HepG2 (cell line): ENCODE measurements around the gene C5AR1. TPM values are rescaled to one million over a fixed set of nuclear protein-coding genes. Genes with fewer than 3 reads are reported as not detected.

Experiments
- CEBPB ChIP-seq: IDR thresholded peaks from 2 replicates; pipeline ENCODE4 v1.6.1; 2011; ENCODE audit warnings: low read depth, low read length, improper control_type of control experiment, borderline replicate concordance
- GATA4 ChIP-seq: sonication (generic); IDR thresholded peaks from 2 replicates; pipeline ENCODE4 v1.6.1; 2016; ENCODE audit warnings: antibody characterized with exemption, low read depth, borderline replicate concordance
- GATAD1 ChIP-seq: IDR thresholded peaks from 2 replicates; pipeline ENCODE4 v1.6.1; 2016; ENCODE audit warnings: missing genetic modification reagents, missing compliant biosample characterization
- GTF2F1 ChIP-seq: fragments of 150-350 bp; IDR thresholded peaks from 2 replicates; pipeline ENCODE4 v1.6.1; 2014; ENCODE audit warnings: low read length
- HNF4G ChIP-seq, 2 experiments: sonication (generic) in 1 of 2; formaldehyde crosslinking in 1 of 2; IDR thresholded peaks; 2 replicates each; pipeline versions ENCODE4 v1.4.0 to v1.6.1; 2011 to 2020; ENCODE audit warnings: borderline replicate concordance in 2 of 2, low read depth in 2 of 2, mild to moderate bottlenecking in 2 of 2, low read length in 1 of 2, missing genetic modification reagents in 1 of 2, moderate library complexity in 1 of 2
- NCOR1 ChIP-seq: fragments of 200-600 bp; sonication (generic); IDR thresholded peaks from 2 replicates; pipeline ENCODE4 v1.7.0; 2017; ENCODE audit warnings: antibody characterized with exemption, low read length, borderline replicate concordance
- NR2C2 ChIP-seq: sonication (generic); formaldehyde crosslinking; IDR thresholded peaks from 2 replicates; pipeline ENCODE4 v1.4.0; 2020; ENCODE audit warnings: missing genetic modification reagents, mild to moderate bottlenecking, moderate library complexity, borderline replicate concordance
- SNAI1 ChIP-seq: sonication (generic); formaldehyde crosslinking; IDR thresholded peaks from 2 replicates; pipeline ENCODE4 v1.5.0; 2020; ENCODE audit warnings: mild to moderate bottlenecking, missing genetic modification reagents, borderline replicate concordance
- TBX3 ChIP-seq: fragments of 450-650 bp; IDR thresholded peaks from 2 replicates; pipeline ENCODE4 v1.6.1; 2017; ENCODE audit warnings: antibody characterized with exemption, mild to moderate bottlenecking, inconsistent platforms, borderline replicate concordance
- TMF1 ChIP-seq: sonication (generic); formaldehyde crosslinking; IDR thresholded peaks from 2 replicates; pipeline ENCODE4 v1.8.1; 2022; ENCODE audit warnings: low read depth, missing genetic modification reagents
- ZNF230 ChIP-seq: sonication (generic); formaldehyde crosslinking; IDR thresholded peaks from 2 replicates; pipeline ENCODE4 v1.4.0; 2020; ENCODE audit warnings: mild to moderate bottlenecking, missing genetic modification reagents
- ZNF557 ChIP-seq: sonication (generic); formaldehyde crosslinking; IDR thresholded peaks from 2 replicates; pipeline ENCODE4 v1.4.0; 2020; ENCODE audit warnings: missing genetic modification reagents
- ZNF598 ChIP-seq: sonication (generic); formaldehyde crosslinking; IDR thresholded peaks from 2 replicates; pipeline ENCODE4 v1.5.1; 2020; ENCODE audit warnings: mild to moderate bottlenecking, missing genetic modification reagents, borderline replicate concordance
- ZNF660 ChIP-seq: sonication (generic); formaldehyde crosslinking; IDR thresholded peaks from 2 replicates; pipeline ENCODE4 v1.5.1; 2020; ENCODE audit warnings: mild to moderate bottlenecking, low read depth, missing genetic modification reagents, borderline replicate concordance
- ZSCAN20 ChIP-seq: sonication (generic); formaldehyde crosslinking; IDR thresholded peaks from 2 replicates; pipeline ENCODE4 v1.4.0; 2020; ENCODE audit warnings: missing genetic modification reagents, mild to moderate bottlenecking, borderline replicate concordance
- polyA plus RNA-seq, 8 experiments: library from polyadenylated mRNA; depleted of rRNA in 3 of 8; stranded (reverse) in 7 of 8; unstranded in 1 of 8; fragments of >200 nt; fragmentation: Illumina TruSeq in 4 of 8; extraction: Trizol in 4 of 8; gene quantifications; 2 replicates each; pipeline versions ENCODE4 v1.2.1 to v1.2.3, GENCODE V29; 2011 to 2016; ENCODE audit warnings: low read depth in 4 of 8, missing spikeins in 1 of 8, mixed read lengths in 1 of 8; ENCODE audit not compliant: insufficient read depth in 1 of 8
- total RNA-seq, 5 experiments: library from RNA; depleted of rRNA; stranded (reverse); fragments of >200 nt; fragmentation: Illumina TruSeq; extraction: Trizol; gene quantifications; 2 replicates each; pipeline ENCODE4 v1.2.3, GENCODE V29; 2016; ENCODE audit warnings: low read depth in 1 of 5
- TF ChIP-seq, protein P1 (sequence below): sonication (generic); formaldehyde crosslinking; IDR thresholded peaks from 2 replicates; pipeline ENCODE4 v1.8.0; 2022; ENCODE audit warnings: missing genetic modification reagents, mild to moderate bottlenecking, inconsistent platforms, borderline replicate concordance
- TF ChIP-seq, protein P2 (sequence below): sonication (generic); formaldehyde crosslinking; IDR thresholded peaks from 2 replicates; pipeline ENCODE4 v1.9.0; 2022; ENCODE audit warnings: low read depth, missing genetic modification reagents
- TF ChIP-seq, protein P3 (sequence below): IDR thresholded peaks from 2 replicates; pipeline ENCODE4 v1.6.1; 2012; ENCODE audit warnings: low read depth, low read length, improper control_type of control experiment
- TF ChIP-seq, protein P4 (sequence below): sonication (generic); formaldehyde crosslinking; IDR thresholded peaks from 2 replicates; pipeline ENCODE4 v1.4.0; 2020; ENCODE audit warnings: missing genetic modification reagents, borderline replicate concordance

C5AR1 gene
- total and polyA plus RNA-seq, 2 of the 13 experiments (the other 11 are each of a cell fraction or from before 2014, with no cell fraction given), result 0.07 to 1.6 TPM

DNA sequence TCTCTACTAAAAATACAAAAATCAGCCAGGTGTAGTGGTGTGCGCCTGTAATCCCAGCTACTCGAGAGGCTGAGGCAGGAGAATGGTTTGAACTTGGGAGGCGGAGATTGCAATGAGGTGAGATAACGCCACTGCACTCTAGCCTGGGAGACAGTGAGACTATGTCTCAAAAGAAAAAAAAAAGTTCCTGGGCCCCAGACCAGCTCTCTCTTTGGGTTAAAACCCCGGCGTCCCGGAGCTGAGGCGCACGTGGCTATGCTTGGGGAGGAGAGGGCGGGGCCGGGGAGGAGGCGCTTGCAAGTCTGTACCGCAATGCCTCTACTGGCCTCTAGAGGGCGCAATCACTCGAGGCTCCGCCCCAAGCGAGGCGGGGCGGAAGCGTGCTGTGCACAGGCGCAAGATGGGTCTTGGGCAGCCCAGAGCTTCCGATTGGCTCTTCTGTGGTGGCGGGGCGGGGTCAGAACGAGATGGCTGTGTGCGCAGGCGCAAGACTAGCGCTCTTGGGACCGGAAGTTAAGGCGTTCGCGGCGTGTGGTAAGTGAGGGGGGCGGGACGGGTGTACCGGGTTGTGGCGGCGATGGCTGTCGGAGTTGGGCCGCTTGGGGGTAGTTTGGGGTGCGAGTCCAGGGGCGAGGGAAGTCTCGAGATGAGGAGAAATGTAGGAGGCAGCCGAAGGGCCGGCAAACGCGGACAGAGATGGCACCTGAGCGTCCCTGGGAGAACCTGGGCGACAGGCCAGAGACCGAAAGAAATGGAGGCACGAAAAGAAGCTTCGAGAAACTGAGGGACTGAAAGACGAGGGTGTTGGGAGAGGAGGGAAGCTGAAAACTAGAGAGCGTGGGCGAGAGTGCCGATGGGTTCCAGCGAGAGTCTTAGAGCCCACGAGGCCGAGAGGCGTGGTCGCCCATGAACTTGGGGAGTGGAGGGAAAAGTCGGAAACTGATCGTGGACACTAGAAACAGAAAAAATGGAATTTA lies 39.4 kb downstream of the C5AR1 start, which contains the start of gene DHX34 (continued):
- TF ChIP-seq TBX3 (peak; percentile 41; the same call in 1 of the 2 replicates), ZNF660 (CRISPR knock-in tag) (no peak), HNF4G (IDR thresholded peaks at IDR 0.05; ENCODE audit: borderline replicate concordance, low read depth, low read length) (no peak), HNF4G (CRISPR knock-in tag; IDR thresholded peaks at IDR 0.05; ENCODE audit: borderline replicate concordance, low read depth) (no peak), ZNF230 (CRISPR knock-in tag) (peak; percentile 89), NR2C2 (CRISPR knock-in tag) (peak; percentile 39; the same call in 1 of the 2 replicates), SNAI1 (CRISPR knock-in tag) (no peak), GTF2F1 (no peak), CEBPB (no peak), ZNF598 (CRISPR knock-in tag) (peak; percentile 42; the same call in 1 of the 2 replicates), ZSCAN20 (CRISPR knock-in tag) (no peak), GATA4 (no peak; the same call in 1 of the 2 replicates), TMF1 (CRISPR knock-in tag) (peak; percentile 32; the same call in 1 of the 2 replicates), ZNF557 (CRISPR knock-in tag) (no peak), NCOR1 (no peak), GATAD1 (CRISPR knock-in tag) (peak; percentile 79)
- TF ChIP-seq, protein P1, sequence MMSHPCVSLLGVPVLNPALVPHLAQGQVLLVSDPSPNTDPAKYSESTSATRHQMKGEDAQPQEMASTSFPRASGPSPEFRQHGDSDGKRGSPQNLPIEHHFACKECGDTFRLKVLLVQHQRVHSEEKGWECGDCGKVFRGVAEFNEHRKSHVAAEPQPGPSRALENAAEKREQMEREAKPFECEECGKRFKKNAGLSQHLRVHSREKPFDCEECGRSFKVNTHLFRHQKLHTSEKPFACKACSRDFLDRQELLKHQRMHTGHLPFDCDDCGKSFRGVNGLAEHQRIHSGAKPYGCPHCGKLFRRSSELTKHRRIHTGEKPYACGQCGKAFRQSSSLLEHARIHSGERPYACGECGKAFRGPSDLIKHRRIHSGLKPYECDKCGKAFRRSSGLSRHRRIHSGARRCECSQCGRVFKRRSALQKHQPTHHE (CRISPR knock-in tag), result no peak; the same call in 1 of the 2 replicates
- TF ChIP-seq, protein P2, sequence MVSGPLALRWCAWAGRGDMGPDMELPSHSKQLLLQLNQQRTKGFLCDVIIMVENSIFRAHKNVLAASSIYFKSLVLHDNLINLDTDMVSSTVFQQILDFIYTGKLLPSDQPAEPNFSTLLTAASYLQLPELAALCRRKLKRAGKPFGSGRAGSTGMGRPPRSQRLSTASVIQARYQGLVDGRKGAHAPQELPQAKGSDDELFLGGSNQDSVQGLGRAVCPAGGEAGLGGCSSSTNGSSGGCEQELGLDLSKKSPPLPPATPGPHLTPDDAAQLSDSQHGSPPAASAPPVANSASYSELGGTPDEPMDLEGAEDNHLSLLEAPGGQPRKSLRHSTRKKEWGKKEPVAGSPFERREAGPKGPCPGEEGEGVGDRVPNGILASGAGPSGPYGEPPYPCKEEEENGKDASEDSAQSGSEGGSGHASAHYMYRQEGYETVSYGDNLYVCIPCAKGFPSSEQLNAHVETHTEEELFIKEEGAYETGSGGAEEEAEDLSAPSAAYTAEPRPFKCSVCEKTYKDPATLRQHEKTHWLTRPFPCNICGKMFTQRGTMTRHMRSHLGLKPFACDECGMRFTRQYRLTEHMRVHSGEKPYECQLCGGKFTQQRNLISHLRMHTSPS (CRISPR knock-in tag), result no peak
- TF ChIP-seq, protein P3, sequence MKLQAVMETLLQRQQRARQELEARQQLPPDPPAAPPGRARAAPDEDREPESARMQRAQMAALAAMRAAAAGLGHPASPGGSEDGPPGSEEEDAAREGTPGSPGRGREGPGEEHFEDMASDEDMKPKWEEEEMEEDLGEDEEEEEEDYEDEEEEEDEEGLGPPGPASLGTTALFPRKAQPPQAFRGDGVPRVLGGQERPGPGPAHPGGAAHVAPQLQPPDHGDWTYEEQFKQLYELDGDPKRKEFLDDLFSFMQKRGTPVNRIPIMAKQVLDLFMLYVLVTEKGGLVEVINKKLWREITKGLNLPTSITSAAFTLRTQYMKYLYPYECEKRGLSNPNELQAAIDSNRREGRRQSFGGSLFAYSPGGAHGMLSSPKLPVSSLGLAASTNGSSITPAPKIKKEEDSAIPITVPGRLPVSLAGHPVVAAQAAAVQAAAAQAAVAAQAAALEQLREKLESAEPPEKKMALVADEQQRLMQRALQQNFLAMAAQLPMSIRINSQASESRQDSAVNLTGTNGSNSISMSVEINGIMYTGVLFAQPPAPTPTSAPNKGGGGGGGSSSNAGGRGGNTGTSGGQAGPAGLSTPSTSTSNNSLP, result no peak; the same call in 1 of the 2 replicates
- TF ChIP-seq, protein P4, sequence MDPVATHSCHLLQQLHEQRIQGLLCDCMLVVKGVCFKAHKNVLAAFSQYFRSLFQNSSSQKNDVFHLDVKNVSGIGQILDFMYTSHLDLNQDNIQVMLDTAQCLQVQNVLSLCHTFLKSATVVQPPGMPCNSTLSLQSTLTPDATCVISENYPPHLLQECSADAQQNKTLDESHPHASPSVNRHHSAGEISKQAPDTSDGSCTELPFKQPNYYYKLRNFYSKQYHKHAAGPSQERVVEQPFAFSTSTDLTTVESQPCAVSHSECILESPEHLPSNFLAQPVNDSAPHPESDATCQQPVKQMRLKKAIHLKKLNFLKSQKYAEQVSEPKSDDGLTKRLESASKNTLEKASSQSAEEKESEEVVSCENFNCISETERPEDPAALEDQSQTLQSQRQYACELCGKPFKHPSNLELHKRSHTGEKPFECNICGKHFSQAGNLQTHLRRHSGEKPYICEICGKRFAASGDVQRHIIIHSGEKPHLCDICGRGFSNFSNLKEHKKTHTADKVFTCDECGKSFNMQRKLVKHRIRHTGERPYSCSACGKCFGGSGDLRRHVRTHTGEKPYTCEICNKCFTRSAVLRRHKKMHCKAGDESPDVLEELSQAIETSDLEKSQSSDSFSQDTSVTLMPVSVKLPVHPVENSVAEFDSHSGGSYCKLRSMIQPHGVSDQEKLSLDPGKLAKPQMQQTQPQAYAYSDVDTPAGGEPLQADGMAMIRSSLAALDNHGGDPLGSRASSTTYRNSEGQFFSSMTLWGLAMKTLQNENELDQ, result no peak
